ENCODE results near the gene CIC. TPM values are rescaled to one million over a fixed set of nuclear protein-coding genes. Genes with fewer than 3 reads are reported as not detected.

The CIC gene
- polyA plus RNA-seq, 1 donor (not counting 4 experiments of a cell fraction or from before 2014, with no cell fraction given) = 3.1 TPM

DNA sequence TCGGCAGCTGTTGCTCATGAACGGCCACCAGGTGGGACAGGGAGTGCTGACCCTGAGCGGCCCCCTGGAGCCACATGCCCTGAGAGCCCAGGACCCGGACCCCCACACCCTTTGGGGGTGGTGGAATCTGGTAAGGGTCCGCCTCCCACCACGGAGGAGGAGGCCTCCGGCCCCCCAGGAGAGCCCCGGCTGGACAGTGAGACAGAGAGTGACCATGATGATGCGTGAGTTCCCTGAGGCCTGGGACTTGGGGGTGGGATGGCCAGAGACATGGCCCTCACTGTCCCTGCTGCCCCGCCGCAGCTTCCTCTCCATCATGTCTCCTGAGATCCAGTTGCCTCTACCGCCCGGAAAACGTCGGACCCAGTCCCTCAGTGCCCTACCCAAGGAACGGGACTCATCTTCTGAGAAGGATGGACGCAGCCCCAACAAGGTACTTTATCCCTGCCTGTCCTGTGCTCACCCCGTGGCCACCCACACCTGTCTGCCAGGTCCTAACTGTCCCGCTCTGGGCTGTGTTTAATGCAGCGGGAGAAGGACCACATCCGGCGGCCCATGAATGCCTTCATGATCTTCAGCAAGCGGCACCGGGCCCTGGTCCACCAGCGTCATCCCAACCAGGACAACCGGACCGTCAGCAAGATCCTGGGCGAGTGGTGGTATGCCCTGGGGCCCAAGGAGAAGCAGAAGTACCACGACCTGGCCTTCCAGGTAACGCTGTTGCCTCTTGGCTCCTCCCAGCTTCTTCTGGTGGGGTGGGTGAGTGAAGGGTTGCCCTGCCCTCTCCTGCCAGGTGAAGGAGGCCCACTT is 18.2 kb downstream of the CIC start:
- dilution Hi-C loops (cut with MboI; ENCODE audit: extremely low pct_ligation_motif_present, low sequenced_read_pairs) = no loop called here
- no peak for TF ChIP-seq EZH2 (IDR thresholded peaks at IDR 0.05; ENCODE audit: low read length)
- no peak for TF ChIP-seq CTCF (optimal IDR thresholded peaks at IDR 0.05 in 1 of 3, IDR thresholded peaks at IDR 0.05 in 1 of 3, conservative IDR thresholded peaks at IDR 0.05 in 1 of 3; ENCODE audit: extremely low read depth in 1 of 3, insufficient read depth in 2 of 3, low read length in 3 of 3)
- no peak for FAIRE-seq

GRCh38 chr19:42287827-42288107 is 18.7 kb downstream of the CIC start:
- peaks cover 33% of the 10 kb centered on the region for H3K4me1 ChIP-seq (ENCODE audit: control insufficient read depth, extremely low read depth, insufficient read depth, low read length)
- H3K9ac ChIP-seq (ENCODE audit: control insufficient read depth, extremely low read depth, insufficient read depth, low read length) = no peak overlapping the region
- no peak overlapping the region for H3K27ac ChIP-seq (ENCODE audit: control insufficient read depth, insufficient read depth, low read length)
- no peaks in the 10 kb centered on the region for H3K9me3 ChIP-seq (ENCODE audit: control insufficient read depth, low read depth, low read length)
- H3K27me3 ChIP-seq (ENCODE audit: control insufficient read depth, extremely low read depth, insufficient read depth, low read length) = no peaks in the 10 kb centered on the region
- dilution Hi-C loops (cut with MboI; ENCODE audit: extremely low pct_ligation_motif_present, low sequenced_read_pairs) = no loop called here
- H3K79me2 ChIP-seq (ENCODE audit: control insufficient read depth, insufficient read depth, low read length) = peaks cover 21% of the 10 kb centered on the region
- TF ChIP-seq EZH2 (IDR thresholded peaks at IDR 0.05; ENCODE audit: low read length) = no peak
- TF ChIP-seq CTCF (optimal IDR thresholded peaks at IDR 0.05 in 1 of 3, IDR thresholded peaks at IDR 0.05 in 1 of 3, conservative IDR thresholded peaks at IDR 0.05 in 1 of 3; ENCODE audit: extremely low read depth in 1 of 3, insufficient read depth in 2 of 3, low read length in 3 of 3) = no peak
- DNase-seq (ENCODE audit: low read depth, low spot score) (no peak), FAIRE-seq (no peak)
- H4K20me1 ChIP-seq (ENCODE audit: control insufficient read depth, extremely low read depth, insufficient read depth, low read length) = no peaks in the 10 kb centered on the region
- no peak overlapping the region for H2AFZ ChIP-seq (ENCODE audit: control insufficient read depth, low read length)
- peaks cover 33 to 43% of the 10 kb centered on the region in 2 experiments for H3K36me3 ChIP-seq (ENCODE audit: control insufficient read depth in 2 of 2, extremely low read depth in 1 of 2, insufficient read depth in 2 of 2, low read length in 2 of 2)
- H3K4me3 ChIP-seq (ENCODE audit: control insufficient read depth in 2 of 3, extremely low read depth in 1 of 3, insufficient read depth in 2 of 3, low read depth in 1 of 3, low read length in 3 of 3) = no peak overlapping the region
- H3K9me1 ChIP-seq (ENCODE audit: control insufficient read depth, extremely low read depth, insufficient read depth, low read length) = no peaks in the 10 kb centered on the region
- H3K4me2 ChIP-seq (ENCODE audit: control insufficient read depth, extremely low read depth, insufficient read depth, low read depth, low read length) = no peak overlapping the region

More for the DNA sequence above, 18.2 kb downstream of the CIC start:
- H2AFZ ChIP-seq (ENCODE audit: control insufficient read depth, low read length) = no peak overlapping the region
- no peaks in the 10 kb centered on the region for H3K9me1 ChIP-seq (ENCODE audit: control insufficient read depth, extremely low read depth, insufficient read depth, low read length)
- no peaks in the 10 kb centered on the region for H4K20me1 ChIP-seq (ENCODE audit: control insufficient read depth, extremely low read depth, insufficient read depth, low read length)
- H3K4me2 ChIP-seq (ENCODE audit: control insufficient read depth, extremely low read depth, insufficient read depth, low read depth, low read length) = no peak overlapping the region
- H3K4me1 ChIP-seq (ENCODE audit: control insufficient read depth, extremely low read depth, insufficient read depth, low read length) = peaks cover 38% of the 10 kb centered on the region
- no peaks in the 10 kb centered on the region for H3K27me3 ChIP-seq (ENCODE audit: control insufficient read depth, extremely low read depth, insufficient read depth, low read length)
- no peak overlapping the region for H3K4me3 ChIP-seq (ENCODE audit: control insufficient read depth in 2 of 3, extremely low read depth in 1 of 3, insufficient read depth in 2 of 3, low read depth in 1 of 3, low read length in 3 of 3)
- H3K36me3 ChIP-seq (ENCODE audit: control insufficient read depth in 2 of 2, extremely low read depth in 1 of 2, insufficient read depth in 2 of 2, low read length in 2 of 2) = peaks cover 30 to 43% of the 10 kb centered on the region in 2 experiments
- no peak overlapping the region for H3K9ac ChIP-seq (ENCODE audit: control insufficient read depth, extremely low read depth, insufficient read depth, low read length)
- no peak for DNase-seq (ENCODE audit: low read depth, low spot score)
- H3K9me3 ChIP-seq (ENCODE audit: control insufficient read depth, low read depth, low read length) = no peaks in the 10 kb centered on the region
- no peak overlapping the region for H3K27ac ChIP-seq (ENCODE audit: control insufficient read depth, insufficient read depth, low read length)
- peaks cover 21% of the 10 kb centered on the region for H3K79me2 ChIP-seq (ENCODE audit: control insufficient read depth, insufficient read depth, low read length)
